OCI-M1 (cell line): Measurements from ENCODE around the gene EFEMP2.

Experiments used
- DNase-seq: peaks from one replicate; lab custom pipeline; 2025; lab: John Stamatoyannopoulos, UW

EFEMP2 gene

GRCh38 chr11:65872586-65873317 is at the start of gene EFEMP2:
Gene EFEMP2 (minus strand): TSS chr11:65872800. CDS start chr11:65872354, 446 bp downstream.
- no peak for DNase-seq

- DNase-seq, result no peak
Measured at GRCh38 chr11:65921876-65922275, 49.3 kb upstream of the EFEMP2 start.

DNA sequence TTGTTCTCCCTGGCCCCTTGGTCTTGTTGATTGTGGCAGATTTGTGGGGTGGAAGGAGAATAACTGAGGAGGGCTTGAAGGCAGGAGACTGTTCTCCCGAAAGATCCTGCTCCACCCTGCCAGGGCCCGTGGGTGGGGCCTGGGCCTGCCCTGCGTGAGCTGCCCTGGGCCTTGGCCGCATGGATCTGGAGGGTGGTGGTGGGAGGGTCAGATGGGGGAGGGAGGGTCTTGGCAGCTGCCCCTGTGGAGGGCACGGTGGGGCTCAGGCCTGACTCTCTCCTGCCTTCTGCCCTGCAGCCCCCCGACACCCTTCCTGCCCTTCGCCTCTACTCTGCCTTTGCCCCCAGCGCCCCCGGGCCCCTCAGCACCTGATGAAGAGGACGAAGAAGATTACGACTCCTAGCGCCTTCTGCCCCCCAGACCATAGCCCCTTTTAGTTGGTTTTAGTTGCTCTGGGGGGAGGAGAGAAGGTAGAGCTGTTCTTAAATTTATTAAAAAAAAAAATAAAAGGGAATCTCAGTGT is 48.5 kb upstream of the EFEMP2 start:
- no peak for DNase-seq

DNA sequence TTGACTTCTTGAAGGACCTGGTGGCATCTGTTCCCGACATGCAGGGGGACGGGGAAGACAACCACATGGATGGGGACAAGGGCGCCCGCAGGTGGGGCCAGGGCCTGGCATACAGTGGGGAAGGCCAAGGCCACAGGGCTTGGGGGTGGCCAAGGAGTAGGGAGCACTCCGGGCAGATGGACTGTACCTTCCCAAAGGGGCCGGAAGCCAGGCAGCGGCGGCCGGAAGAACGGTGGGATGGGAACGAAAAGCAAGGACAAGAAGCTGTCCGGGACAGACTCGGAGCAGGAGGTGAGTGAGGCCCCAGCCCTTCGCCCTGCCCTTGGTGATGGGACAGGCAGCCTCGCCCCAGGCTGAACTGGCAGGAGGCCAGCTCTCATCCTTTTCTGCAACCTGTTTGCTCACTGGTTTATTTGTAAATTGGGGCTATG is 47.8 kb upstream of the EFEMP2 start:
- DNase-seq, result no peak

GRCh38 chr11:65919573-65920371 is 47.2 kb upstream of the EFEMP2 start:
- DNase-seq, result peak; percentile 58

DNA sequence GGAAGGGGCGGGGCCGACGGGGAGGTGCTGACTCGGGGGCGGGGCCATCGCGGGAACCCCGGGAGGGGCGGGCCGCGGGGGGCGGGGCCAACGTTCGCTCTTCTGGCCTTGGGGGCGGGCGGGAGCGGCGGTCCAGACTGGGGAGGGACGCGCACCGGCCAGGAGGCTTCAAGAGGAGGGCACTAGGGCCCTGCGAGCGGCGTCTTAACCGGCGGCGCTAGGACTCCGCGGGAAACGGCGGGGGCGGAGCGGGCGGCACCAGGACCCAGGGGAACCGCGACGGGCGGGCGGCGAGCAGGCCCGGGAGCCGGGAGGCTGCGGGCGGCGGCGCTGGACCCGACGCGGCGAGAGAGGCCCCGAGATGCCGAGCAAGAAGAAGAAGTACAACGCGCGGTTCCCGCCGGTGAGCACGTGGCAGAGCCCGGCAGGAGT is 46.6 kb upstream of the EFEMP2 start, which contains the start of gene DRAP1:
Gene DRAP1, plus strand, starts transcription at position 286 of the 432 bp plus-strand sequence. Its CDS starts 76 bp downstream, at position 362.
- peak; percentile 99 for DNase-seq

DNA sequence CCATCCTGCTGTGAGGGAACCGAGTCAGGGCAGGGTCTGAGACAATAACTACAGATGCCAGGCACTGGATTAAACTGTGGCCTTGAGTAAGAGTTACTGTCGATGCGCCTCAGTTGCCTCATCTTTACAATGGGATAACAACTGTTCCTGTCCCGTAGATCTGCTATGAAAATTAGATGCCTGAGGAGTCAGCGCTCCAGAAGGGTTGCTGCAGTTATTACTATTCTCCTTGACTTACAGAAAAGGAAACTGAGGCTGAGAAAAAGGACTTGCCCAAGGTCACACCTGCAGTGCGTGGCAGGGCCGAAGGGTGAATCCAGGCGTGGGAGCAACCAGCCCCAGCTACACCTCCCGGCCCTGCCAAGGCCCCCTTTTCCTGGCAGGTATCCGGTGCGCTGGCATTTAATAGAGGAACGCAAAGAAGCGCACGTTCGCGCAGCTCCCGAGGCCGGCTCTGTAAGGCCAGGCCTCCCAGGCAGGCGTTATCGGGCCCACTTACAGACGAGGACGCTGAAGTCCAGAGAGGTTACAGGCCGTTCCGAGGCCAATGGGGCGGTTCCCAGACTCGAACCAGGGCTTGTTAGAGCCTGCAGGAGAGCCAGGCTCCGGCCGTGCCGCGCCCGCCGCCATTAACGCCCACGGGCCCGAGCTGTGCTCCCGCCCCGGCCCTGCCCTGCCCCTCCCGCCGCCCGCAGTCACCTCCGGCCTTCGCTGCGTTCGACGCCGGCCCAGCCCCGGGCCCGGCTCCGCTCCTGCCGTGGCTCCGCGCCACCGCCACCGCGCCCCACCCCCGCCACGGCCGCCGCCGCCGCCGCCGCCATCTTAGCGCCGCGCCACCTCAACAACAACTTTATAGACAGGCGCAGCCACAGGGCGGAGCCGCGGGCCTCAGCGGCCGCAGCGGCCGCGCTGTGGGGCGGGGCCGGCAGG is 45.9 kb upstream of the EFEMP2 start, which contains the start of gene C11orf68:
Gene C11orf68, minus strand, starts transcription at position 852 of the 930 bp plus-strand sequence. Its CDS starts 31 bp downstream, at position 821.
- DNase-seq, result peak; percentile 63

DNA sequence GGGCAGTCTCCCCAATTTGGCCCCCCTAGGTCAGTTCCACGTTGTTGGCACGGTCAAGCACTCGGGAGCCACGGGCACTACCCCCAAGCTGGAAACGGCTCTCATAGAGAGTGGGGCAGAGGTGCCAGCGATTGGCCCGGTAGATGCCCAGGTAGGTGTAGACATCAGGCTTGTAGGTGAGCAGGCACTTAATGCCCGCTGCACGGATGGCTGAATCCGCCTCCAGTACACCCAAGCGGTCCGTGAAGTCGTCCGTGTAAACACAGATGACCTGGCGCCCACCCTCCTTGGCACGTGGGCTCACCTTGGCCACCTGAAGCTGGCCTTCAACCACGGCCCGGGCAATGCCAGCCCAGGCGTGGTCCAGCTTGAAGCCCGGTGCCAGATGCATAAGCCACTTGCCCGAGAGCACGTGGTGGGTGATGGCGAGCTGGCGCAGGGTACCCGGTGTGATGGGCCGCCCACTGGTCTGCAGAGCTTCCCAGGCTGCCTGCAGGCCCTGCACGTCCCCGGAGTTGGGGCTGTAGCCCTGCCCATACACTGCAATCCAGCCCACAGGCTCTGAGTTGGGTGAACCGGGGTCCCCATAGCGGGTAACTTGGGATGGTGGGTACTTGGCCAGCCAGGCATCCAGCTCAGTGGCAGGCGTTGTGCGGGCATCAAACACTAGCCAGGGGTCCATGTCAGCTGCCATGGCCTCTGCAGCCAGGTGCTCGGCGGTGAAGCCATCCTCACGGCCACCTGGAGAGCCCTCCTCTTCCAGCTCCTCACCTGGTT is 45.0 kb upstream of the EFEMP2 start:
- no peak for DNase-seq

- DNase-seq, result no peak
Measured at GRCh38 chr11:65917077-65917433, 44.5 kb upstream of the EFEMP2 start.

- DNase-seq, result no peak
Measured at GRCh38 chr11:65916391-65916790, 43.8 kb upstream of the EFEMP2 start.

DNA sequence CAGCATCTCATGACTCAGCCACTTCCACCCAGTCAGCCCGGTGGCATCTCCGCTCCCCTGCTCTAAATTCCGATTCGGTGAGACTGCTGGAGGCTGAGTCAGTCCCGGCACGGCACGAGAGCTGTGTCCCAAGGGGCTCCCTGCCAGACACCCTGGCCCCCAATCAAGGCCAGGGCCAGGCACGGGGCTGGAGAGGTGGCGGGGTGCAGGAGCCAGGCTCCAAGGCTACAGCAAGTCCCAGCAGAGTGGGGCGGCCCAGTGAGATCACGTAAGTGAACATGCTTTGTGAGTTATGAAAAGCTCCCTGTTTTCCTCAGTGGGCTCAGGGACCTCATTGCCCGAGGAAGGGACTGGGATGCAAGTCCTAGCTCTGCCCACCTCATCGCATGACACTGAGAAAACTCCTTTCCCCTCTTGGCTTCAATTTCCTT is 43.2 kb upstream of the EFEMP2 start:
- DNase-seq, result no peak

GRCh38 chr11:65915101-65915820 is 42.7 kb upstream of the EFEMP2 start:
- DNase-seq, result no peak

DNA sequence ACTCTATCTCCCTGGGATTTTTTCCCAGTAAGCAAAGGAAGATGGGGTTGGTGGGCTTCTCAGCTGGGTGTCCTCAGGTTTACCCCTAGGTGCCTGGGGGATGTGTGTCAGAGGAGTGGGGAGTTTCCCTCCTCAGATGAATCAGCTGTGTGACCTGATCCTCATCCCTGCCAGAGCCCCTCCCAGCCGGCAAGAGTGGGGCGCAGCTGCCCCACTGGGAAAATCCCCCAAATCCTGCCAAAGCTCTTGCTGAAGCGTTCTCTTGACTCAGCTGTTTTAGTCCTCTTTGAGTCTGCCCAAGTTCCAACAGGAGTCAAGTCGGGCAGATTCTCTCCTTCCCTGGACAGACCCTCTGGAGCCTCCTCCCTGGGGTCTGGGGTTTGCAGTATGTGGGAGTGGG is 40.2 kb upstream of the EFEMP2 start:
- no peak for DNase-seq

DNA sequence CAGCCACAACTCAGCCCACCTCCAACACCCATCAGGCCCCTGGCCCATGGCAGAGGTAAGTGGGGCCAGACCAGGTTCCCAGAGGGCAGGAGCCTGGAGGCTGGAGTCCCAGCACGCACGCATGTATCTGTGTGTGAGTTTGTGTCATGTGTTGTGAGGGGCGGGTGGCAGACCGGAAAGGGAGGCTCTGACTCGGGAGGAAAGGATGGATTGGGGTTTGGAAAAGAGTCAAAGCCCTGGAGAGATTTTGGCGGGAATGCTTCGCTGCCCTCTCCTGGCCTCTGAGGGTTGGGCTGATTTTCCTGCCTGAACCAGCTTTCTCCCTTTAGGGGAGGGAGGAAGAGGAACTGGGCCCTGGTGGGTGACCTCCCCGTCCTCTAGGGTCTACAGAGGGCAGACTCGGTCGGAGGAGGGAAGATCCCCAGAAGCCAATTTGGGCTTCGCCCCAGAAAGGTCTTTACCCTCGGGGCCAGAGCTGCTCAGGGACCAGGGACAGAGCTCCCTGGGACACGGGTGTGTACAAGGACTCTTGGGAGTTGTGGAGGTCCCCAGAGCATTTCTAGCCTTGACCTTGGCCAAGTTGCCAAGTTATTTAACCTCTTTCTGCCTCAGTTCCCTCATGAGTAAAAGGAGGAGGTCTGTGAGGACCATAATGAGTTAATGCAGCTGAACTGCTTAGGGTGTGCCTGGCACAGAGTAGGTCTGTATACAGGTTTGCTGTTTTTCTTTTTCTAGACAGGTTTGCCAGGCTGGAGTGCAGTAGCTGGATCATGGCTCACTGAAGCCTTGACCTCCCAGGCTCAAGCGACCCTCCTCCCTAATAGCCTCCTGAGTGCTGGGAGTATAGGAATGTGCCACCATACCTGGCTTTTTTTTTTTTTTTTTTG is 39.3 kb upstream of the EFEMP2 start:
- peak; percentile 67 for DNase-seq

- no peak for DNase-seq
Measured at GRCh38 chr11:65907878-65908277, 35.3 kb upstream of the EFEMP2 start.

DNA sequence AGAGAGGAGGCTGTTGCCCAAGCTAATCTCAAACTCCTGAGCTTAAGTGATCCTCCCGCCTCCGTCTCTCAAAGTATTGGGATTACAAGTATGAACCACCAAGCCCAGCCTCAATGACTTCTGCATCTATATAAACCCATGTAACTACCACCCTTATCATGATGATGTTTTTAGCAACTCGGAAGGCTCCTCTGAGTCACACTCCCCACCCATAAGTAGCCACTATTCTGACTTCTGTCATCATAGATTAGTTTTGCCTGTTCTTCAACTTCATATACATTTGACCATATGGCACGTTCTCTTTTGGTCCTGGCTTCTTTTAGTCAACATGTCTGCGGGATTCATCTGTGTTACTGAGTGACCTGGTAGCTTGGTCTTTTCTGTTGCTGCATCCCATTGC is 34.0 kb upstream of the EFEMP2 start:
- peak; percentile 70 for DNase-seq

DNA sequence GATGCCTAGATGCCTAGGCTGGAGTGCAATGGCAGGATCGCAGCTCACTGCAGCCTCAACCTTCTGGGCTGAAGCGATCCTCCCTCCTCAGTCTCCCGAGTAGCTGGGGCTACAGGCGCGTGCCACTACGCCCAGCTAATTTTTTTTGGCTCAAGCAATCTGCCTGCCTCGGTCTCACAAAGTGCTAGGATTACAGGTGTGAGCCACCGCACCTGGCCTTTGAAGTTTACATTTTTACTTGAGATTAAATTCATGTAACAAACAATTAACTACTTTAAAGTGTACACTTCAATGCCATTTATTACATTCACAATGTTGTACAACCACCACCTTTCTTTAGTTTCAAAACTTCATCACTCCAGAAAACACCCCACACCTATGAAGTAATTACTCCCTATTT is 31.1 kb upstream of the EFEMP2 start:
- no peak for DNase-seq

- DNase-seq, result no peak
Measured at GRCh38 chr11:65903068-65903481, 30.5 kb upstream of the EFEMP2 start.

DNA sequence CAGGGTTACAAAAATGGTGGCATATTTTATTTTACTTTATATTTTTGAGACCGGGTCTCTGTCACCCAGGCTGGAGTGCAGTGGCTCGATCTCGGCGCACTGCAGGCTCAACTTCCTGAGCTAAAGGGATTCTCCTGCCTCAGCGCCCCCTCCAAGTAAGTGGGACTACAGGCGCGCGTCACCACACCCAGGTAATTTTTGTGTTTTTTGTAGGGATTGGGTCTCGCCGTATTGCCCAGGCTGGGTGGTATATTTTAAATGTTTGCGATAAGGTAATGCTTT is 28.2 kb upstream of the EFEMP2 start:
- no peak for DNase-seq
